RWPE1 (cell line): Measurements from ENCODE around the gene ACTR3C.

Source experiments
- CTCF ChIA-PET: fragments of 350-600 bp; sonication (Branson Sonifier 250); formaldehyde crosslinking; extraction: SDS; loops from one replicate; lab custom pipeline; 2021; lab: Yijun Ruan, JAX
- POLR2A ChIA-PET: fragments of 400-600 bp; formaldehyde crosslinking; extraction: SDS; loops from one replicate; lab custom pipeline; 2020; ENCODE audit warnings: antibody characterized with exemption; ENCODE audit not compliant: low non-redundant PET; lab: Yijun Ruan, JAX
- DNase-seq: peaks from one replicate; pipeline ENCODE4 v3.0.0; 2012; ENCODE audit warnings: low spot score
- H3K27ac ChIP-seq: fragments of 450-650 bp; 2 replicates; pipeline ENCODE4 v1.5.1; 2017
- TF ChIP-seq, protein P1 (sequence below): fragments of 450-650 bp; conservative IDR thresholded peaks from 2 replicates; pipeline ENCODE4 v1.5.1; 2017; ENCODE audit warnings: low read depth, mild to moderate bottlenecking

The ACTR3C gene

DNA sequence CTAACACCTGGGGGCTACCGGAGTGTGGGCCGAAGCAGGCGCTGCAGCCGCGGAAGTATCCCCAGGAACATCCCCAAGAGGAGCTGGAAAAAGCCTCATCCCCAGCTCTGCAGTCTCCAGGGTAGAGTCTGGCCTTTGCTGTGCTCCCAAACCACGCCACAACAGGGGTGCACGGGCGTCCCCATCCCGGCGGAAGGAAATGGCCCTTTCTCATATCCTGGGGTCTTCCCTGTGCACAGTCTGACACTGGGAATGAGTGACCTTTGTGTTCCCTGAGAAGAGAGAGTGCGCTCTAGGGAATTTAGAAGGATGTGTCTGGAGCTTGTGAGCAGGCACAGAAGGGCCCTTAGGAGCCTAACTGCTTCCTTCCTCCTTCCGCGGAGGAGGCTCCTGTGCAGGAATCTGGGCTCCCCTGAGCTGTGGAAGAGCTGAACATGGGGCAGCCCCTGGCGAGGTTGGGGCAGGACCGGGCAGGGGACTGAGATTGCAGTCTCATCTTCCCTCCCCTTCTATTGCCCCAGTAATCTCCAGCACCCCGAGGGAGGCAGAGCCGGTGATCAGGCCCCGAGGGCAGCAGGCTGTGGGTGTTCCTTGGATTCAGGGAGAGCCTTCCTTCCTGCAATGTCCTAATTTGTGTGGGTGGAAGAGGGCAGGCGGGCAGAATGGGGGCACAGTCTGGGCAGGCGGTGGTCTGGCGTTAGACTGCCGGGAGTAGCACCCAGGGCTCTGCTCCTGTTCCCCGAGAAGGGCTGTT lies 46.6 kb upstream of the ACTR3C start:
- DNase-seq = no peak
- peak overlapping the region; percentile 87 for H3K27ac ChIP-seq
- CTCF ChIA-PET = no interaction called here
- POLR2A ChIA-PET = no interaction called here
- TF ChIP-seq, protein P1, sequence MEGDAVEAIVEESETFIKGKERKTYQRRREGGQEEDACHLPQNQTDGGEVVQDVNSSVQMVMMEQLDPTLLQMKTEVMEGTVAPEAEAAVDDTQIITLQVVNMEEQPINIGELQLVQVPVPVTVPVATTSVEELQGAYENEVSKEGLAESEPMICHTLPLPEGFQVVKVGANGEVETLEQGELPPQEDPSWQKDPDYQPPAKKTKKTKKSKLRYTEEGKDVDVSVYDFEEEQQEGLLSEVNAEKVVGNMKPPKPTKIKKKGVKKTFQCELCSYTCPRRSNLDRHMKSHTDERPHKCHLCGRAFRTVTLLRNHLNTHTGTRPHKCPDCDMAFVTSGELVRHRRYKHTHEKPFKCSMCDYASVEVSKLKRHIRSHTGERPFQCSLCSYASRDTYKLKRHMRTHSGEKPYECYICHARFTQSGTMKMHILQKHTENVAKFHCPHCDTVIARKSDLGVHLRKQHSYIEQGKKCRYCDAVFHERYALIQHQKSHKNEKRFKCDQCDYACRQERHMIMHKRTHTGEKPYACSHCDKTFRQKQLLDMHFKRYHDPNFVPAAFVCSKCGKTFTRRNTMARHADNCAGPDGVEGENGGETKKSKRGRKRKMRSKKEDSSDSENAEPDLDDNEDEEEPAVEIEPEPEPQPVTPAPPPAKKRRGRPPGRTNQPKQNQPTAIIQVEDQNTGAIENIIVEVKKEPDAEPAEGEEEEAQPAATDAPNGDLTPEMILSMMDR = no peak

DNA sequence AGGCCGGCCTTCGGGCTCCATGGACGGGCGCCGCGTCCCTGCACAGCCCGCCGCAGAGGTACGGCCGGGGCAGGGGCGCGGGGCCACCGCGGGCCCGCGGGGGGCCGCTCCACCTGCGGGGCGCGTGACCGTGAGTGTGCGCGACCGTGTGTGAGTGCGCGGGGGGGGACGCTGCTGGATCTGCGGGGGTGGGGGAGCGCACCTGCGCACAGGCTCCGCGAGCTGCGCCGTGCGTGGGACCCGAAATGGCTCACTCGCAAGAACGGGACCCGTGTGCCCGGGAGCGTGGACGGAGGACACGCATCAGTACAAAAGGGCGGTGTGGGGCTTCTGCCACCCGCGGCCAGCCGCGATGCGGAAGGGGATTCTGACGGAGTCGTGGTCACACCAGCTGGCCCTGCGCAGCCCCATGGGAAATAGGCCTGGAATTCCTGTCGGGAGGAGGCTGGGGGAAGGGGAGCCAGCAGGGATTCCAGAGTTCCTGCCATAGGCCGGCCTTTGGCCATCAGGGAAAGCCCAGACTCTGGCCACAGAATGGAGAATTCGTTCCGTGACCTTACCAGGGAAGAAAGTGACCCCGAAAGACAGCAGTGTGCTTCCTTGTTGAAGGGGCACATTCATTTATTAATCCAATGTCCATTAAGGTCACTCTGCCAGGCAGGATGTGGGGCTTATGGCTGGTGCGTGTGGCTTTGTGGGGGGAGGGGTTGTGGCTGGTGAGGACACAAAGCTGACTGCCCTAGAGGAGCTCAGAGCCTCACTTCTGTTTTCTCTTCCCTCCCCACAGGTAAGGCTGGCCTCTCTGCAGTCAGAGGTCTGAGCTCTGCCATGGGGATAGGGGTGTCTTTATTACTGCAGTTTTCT lies 45.8 kb upstream of the ACTR3C start:
- peak overlapping the region; percentile 87 for H3K27ac ChIP-seq
- ChIA-PET CTCF (interaction anchor here (0.7 kb wide), 2 partner anchors 31 to 52 kb away, joined by 3 read pairs; no protein-coding TSS in a partner anchor), POLR2A (no interaction called here)
- DNase-seq = peak; percentile 41
- TF ChIP-seq, protein P1 = no peak

DNA sequence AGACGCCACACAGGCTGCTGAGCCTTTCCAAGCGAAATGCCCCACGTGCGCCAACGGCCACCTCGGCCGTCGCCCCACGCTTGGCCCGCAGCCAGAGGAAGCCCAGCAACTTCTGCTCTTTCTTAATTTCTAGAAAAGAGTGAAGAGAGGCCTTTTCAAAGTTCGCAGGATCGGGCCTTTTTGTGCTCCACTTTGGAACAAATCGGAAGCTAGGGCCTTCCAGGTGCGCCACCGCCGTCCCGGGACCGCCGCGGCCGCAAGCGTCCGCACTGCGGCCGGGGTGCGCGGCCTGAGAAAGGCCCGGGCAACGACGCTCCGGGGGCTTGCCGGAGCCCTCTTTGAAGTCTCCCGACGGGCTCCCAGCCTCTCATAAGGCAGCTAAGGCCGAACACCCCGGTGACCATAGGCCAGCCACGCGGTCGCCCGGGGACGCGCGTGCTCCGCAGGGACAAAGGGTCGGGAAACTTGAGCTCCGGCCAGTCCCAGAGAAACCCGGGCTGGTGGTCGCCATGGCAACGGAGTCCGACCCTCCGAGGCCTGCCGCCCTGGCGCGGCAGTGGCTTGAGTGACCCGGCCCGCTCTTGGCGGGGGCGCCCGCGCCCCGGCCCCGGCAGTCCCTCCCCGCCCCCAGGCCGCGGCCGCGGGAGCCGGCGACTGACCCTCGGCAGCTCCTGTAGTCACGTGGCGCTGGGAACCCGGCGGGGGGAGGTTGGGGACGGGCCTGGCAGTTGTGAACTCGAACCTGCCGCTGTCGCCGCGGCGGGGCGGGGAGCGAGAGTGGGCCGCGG lies 44.9 kb upstream of the ACTR3C start, which contains the start of gene REPIN1:
REPIN1 (plus strand) TSS at position 727 of the 788 bp plus-strand sequence. CDS start 890 bp downstream, outside the sequence.
- DNase-seq = peak; percentile 57
- CTCF ChIA-PET = interaction anchor here (0.7 kb wide), 2 partner anchors 31 to 53 kb away, joined by 3 read pairs; no protein-coding TSS in a partner anchor
- POLR2A ChIA-PET = no interaction called here
- peak within 1 kb of the TSS; percentile 87 for H3K27ac ChIP-seq
- TF ChIP-seq, protein P1 = no peak

DNA sequence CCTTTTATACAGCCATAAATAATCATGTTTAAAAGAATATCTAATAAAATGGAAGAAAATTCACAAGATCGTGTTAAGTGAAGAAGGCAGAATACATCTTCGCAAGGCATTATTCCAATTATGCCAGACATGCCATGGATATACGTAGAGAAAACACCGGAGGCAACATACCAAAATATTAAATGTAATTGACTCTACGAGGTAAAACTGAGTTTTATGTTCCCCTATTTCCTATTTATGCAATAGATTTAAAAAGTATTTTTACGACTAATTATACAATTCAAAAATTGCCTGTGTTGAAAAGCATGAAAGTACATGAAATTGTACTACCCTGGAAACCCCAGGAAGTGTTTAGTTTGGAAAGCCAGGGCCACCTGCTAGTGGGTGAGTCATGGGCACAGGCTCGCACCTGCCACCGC lies 44.3 kb upstream of the ACTR3C start:
- POLR2A ChIA-PET = no interaction called here
- TF ChIP-seq, protein P1 = no peak
- H3K27ac ChIP-seq = peak overlapping the region; percentile 87
- DNase-seq = peak; percentile 60
- CTCF ChIA-PET = no interaction called here

DNA sequence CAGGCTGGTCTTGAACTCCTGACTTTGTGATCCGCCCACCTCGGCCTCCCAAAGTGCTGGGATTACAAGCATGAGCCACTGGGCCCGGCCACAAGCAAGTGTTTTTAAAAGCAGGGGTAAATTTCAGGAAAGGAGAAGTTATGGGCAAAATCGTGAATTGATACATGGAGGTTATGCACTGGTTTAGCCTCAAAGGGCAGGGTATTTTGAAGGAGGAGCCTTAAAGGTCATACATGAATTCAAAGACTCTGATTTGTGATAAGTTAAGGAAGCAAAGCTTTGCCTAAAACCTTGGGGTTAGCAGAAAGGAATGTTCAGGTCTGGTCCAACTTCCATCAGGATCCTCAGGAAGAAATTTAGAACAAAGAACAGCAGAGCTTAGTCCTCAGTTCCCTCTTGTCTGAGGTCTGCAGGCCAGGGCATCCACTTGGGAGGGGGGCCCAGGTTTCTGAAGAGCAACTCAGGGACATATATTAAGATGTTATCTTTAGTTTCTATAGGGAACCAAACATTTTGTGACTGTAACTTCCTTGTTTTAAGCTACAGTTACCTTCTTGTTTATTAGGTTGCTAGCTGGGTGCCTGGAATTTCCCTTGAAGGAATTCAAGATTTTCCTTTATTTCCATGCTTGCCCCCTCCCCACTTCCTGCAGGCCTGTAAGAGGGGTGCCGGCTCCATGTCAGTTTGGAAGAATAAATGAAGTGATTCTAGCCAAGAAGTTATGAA lies 42.5 kb upstream of the ACTR3C start:
- ChIA-PET POLR2A (interaction anchor here (0.7 kb wide), 1 partner anchor 513 kb away, joined by 3 read pairs; no protein-coding TSS in a partner anchor), CTCF (interaction anchor here (0.7 kb wide), 1 partner anchor 58 kb away, joined by 4 read pairs; no protein-coding TSS in a partner anchor)
- DNase-seq = no peak
- TF ChIP-seq, protein P1 = no peak
- no peak overlapping the region for H3K27ac ChIP-seq
